D721Med (cell line): ENCODE measurements around the gene CCDC197.

ENCODE experiments used
- DNase-seq: peaks from one replicate; pipeline ENCODE4 v3.0.0; 2011; ENCODE audit warnings: low spot score; ENCODE audit not compliant: insufficient read length
- FAIRE-seq: peaks from 2 replicates; lab custom pipeline; 2011; peaks lifted over from hg19 to GRCh38; lab: Jason Lieb, UNC
- CTCF ChIP-seq: IDR thresholded peaks from 2 replicates; pipeline ENCODE4 v1.5.1; 2012; ENCODE audit warnings: mild to moderate bottlenecking, control low read depth; ENCODE audit not compliant: insufficient read depth; ENCODE audit errors: missing control alignments

CCDC197 gene

GRCh38 chr14:93962701-93963601 is 34.1 kb upstream of the CCDC197 start:
- TF ChIP-seq CTCF, result no peak
- DNase-seq, result no peak
- FAIRE-seq, result no peak

- FAIRE-seq (no peak), DNase-seq (no peak)
- TF ChIP-seq CTCF, result no peak
Observed at GRCh38 chr14:93963692-93964091, 33.4 kb upstream of the CCDC197 start.

- no peak for FAIRE-seq
Observed at GRCh38 chr14:93964281-93964680, 32.8 kb upstream of the CCDC197 start.

GRCh38 chr14:93964820-93965286 is 32.2 kb upstream of the CCDC197 start:
- TF ChIP-seq CTCF, result no peak

More at GRCh38 chr14:93964281-93964680, 32.8 kb upstream of the CCDC197 start:
- no peak for DNase-seq
- no peak for TF ChIP-seq CTCF

GRCh38 chr14:93965287-93965821 is 31.7 kb upstream of the CCDC197 start:
- DNase-seq, result no peak
- no peak for FAIRE-seq

More at GRCh38 chr14:93964820-93965286, 32.2 kb upstream of the CCDC197 start:
- FAIRE-seq (no peak), DNase-seq (no peak)

GRCh38 chr14:93965946-93966474 is 31.1 kb upstream of the CCDC197 start:
- FAIRE-seq (no peak), DNase-seq (no peak)
- TF ChIP-seq CTCF, result no peak

More at GRCh38 chr14:93965287-93965821, 31.7 kb upstream of the CCDC197 start:
- no peak for TF ChIP-seq CTCF
